ENCODE data around the gene TNNI3K.
A peak's percentile ranks its signal among the peaks of the same experiment; 100 is the strongest.
"Not testable (repeated sequence)": the region's sequence is repeated elsewhere in the genome, so short reads cannot be mapped to it uniquely, and the experiment has no call there.

TNNI3K gene, protein sequence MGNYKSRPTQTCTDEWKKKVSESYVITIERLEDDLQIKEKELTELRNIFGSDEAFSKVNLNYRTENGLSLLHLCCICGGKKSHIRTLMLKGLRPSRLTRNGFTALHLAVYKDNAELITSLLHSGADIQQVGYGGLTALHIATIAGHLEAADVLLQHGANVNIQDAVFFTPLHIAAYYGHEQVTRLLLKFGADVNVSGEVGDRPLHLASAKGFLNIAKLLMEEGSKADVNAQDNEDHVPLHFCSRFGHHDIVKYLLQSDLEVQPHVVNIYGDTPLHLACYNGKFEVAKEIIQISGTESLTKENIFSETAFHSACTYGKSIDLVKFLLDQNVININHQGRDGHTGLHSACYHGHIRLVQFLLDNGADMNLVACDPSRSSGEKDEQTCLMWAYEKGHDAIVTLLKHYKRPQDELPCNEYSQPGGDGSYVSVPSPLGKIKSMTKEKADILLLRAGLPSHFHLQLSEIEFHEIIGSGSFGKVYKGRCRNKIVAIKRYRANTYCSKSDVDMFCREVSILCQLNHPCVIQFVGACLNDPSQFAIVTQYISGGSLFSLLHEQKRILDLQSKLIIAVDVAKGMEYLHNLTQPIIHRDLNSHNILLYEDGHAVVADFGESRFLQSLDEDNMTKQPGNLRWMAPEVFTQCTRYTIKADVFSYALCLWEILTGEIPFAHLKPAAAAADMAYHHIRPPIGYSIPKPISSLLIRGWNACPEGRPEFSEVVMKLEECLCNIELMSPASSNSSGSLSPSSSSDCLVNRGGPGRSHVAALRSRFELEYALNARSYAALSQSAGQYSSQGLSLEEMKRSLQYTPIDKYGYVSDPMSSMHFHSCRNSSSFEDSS

GRCh38 chr1:74235153-74235552 lies at the start of gene TNNI3K:
TSS of gene TNNI3K (plus strand) at chr1:74235387. CDS start at chr1:74235452, 65 bp downstream.
- no peak for DNase-seq (ENCODE audit: low spot score)

DNA sequence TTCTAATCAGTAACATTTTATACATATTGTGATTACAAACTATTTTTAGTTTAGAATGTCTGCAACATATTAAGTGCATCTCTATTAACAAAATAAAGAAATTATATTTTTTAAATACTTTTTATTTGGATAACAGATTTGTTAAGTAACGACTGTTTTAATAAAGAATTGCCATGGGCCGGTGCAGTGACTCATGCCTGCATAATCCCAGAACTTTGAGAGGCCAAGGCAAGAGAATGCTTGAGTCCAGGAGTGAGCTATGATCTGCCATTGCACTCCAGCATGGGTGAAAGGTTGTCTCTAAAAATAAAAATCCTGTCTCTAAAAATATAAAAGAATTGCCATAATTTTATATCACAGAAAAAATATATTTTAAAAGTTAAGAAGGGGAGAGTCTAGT lies 41.3 kb upstream of the TNNI3K start:
- DNase-seq (ENCODE audit: low spot score) = no peak

GRCh38 chr1:74195339-74195738 lies 39.8 kb upstream of the TNNI3K start:
- no peak for DNase-seq (ENCODE audit: low spot score)

DNA sequence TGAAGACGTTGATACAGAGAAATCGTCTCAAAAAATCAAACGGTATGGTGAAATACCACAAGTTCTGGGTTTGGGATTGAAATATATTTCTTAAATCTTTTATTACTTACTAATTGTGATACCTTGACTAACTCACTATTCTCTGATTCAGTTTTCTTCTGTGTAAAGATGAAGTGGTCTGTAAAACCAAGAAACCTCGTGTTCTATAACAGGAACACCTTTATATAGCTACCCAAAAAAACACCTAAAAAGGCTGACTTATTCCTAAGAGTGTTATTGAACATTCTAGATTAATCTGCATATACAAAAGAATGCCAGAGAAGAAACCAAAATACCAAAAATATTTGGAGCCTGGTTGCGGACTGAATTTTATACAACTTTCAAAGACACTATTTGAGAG lies 37.9 kb upstream of the TNNI3K start:
- no peak for DNase-seq (ENCODE audit: low spot score)

- peak; percentile 96 for DNase-seq (ENCODE audit: low spot score)
These were observed 37.3 kb upstream of the TNNI3K start, which contains the start of the genes FPGT and LRRIQ3 for GRCh38 chr1:74197657-74198552. TSS of gene FPGT (plus strand) at chr1:74198242. CDS start at chr1:74198279, 37 bp downstream. TSS of gene LRRIQ3 (minus strand) at chr1:74198176. CDS start at chr1:74183684, 14,492 bp downstream.

DNA sequence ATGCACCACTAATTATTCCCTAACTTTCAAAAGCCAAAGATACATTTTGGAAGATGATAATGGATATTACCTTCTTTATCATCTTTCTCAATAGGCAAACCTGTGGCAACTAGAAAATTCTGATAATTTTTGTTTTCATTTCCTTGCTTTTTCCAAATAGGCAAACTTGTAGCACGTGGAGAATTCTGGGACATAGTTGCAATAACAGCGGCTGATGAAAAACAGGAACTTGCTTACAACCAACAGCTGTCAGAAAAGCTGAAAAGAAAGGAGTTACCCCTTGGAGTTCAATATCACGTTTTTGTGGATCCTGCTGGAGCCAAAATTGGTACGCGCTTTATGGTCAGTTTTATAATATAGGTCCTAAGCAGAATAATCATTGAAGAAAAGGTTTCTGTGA lies 35.7 kb upstream of the TNNI3K start:
- DNase-seq (ENCODE audit: low spot score) = no peak

GRCh38 chr1:74205266-74205665 lies 29.9 kb upstream of the TNNI3K start:
- DNase-seq (ENCODE audit: low spot score) = no peak

- no peak for DNase-seq (ENCODE audit: low spot score)
These were observed 20.0 kb upstream of the TNNI3K start for GRCh38 chr1:74215229-74215628.

GRCh38 chr1:74222701-74223100 lies 12.5 kb upstream of the TNNI3K start:
- DNase-seq (ENCODE audit: low spot score) = no peak

DNA sequence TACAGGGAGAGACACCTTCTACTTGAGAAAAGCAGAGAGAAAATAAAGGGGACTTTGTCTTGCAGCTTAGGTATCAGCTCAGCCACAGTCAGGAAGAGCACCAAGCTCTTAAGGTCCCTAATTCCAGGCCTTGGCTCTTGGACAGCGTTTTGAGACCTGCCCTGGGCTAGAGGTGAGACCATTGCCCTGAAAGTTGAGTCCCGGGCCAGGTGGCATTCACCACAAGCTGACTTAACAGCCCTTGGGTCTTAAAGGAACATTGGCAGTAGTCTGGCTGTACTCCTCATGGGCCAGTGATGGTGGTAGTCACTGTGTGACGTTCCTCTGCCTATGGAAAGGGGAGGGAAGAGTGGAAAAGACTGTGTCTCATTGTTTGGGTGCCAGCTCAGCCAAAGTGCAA lies 11.7 kb upstream of the TNNI3K start:
- no peak for DNase-seq (ENCODE audit: low spot score)

DNA sequence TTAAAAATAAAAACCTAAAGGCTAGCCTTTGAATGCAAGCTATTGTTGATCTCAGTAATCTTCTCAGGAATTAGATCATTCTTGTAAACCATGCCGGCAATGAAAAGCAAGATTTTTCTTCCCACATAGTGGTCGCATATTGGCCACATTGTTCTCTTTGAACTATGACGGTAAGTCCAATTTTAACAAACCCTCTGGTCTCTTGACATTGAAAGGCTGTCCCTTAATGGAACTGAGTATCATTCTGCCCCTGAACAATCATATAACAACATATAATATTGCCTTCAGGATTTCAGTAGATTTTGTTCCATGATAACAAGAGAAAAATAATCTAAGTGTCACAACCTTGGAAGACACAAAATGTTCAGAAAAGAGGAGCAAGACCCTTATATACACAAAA lies 1.3 kb downstream of the TNNI3K start:
- no peak for DNase-seq (ENCODE audit: low spot score)

DNA sequence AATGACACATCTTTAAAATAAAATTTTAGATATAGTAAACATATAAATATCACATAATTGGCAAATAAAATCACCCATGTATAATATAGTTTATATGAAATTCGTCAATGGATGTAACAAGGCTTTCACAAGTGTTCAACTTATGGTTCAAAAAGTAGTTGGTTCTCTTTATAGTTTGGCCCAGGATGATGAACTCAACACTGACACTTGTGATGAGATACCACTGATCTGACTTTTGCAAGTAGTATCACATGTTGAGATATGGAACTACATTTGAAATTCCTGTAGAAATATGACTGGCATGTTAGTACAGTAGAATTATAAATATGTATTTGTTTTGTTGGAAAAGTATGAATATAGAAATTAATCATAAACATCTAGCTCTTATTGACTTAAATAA lies 1.8 kb downstream of the TNNI3K start:
- DNase-seq (ENCODE audit: low spot score) = no peak

GRCh38 chr1:74237787-74238186 lies 2.6 kb downstream of the TNNI3K start:
- DNase-seq (ENCODE audit: low spot score) = no peak

DNA sequence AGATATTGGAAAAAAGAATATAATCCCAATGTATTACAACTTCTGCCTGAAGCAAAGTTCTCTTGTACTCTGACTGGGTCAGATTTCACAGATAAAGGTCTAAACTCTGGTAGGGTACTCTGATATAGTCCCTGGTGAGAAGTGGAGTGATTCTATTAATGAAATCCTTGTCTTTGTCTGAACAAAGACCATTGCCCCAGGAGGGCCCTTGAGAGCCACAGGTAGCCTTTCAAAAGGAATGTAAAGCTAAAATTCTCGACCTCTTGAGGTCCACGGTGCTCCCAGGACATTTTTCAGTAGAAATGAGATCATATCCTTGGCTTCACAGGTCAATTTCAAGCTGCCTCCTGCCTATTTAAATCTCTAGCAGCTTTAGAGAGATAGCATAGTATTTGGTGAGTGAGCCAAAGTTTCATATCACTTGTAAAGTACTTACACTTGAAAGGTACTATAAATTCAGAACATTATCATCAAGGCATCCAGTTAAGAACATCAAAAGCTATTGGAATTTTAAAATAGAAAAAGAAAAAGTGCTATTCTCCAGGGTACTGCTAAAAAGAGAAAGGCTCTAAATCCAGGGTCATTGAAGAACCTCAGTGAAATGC lies 10.1 kb downstream of the TNNI3K start:
- peak; percentile 58 for DNase-seq (ENCODE audit: low spot score)

DNA sequence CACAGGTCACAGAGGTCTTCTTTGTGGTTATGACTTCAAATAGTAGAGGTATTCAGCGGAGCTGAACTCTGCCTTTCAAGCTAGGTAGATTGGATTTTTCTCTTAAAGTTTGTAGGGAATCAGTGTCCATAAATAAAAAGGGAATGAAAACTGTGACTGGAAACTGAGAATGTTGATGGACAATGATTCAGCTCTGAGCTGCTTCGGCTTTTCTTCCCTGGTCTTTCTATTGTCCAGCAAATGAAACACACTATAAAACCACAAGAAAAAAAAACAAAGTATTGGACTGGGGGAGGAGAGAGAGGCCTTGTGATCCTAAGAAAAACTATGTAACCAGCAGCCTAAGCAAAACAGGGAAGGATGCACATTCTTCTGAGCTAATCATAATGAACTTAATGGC lies 11.1 kb downstream of the TNNI3K start:
- DNase-seq (ENCODE audit: low spot score) = no peak

DNA sequence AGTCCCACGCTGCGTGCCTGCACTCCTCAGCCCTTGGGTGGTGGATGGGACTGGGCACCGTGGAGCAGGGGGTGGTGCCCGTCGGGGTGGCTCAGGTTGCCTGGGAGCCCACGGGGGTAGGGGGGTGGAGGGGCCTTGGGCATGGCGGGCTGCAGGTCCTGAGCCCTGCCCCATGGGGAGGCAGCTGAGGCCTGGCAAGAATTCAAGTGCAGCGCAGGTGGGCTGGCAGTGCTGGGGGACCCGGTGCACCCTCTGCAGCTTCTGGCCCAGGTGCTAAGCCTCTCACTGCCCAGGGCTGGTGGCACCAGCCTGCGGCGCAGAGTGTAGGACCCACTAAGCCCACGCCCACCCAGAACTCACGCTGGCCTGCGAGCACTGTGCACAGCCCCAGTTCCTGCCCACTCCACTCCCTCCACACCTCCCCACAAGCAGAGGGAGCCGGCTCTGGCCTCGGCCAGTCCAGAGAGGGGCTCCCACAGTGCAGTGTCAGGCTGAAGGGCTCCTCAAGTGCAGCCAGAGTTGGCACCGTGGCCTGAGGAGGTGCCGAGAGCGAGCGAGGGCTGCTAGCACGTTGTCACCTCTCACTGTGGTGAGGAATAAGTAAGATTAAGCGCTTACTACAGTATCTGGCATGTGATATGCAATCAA lies 12.8 kb downstream of the TNNI3K start:
- no peak for DNase-seq (ENCODE audit: low spot score)

DNA sequence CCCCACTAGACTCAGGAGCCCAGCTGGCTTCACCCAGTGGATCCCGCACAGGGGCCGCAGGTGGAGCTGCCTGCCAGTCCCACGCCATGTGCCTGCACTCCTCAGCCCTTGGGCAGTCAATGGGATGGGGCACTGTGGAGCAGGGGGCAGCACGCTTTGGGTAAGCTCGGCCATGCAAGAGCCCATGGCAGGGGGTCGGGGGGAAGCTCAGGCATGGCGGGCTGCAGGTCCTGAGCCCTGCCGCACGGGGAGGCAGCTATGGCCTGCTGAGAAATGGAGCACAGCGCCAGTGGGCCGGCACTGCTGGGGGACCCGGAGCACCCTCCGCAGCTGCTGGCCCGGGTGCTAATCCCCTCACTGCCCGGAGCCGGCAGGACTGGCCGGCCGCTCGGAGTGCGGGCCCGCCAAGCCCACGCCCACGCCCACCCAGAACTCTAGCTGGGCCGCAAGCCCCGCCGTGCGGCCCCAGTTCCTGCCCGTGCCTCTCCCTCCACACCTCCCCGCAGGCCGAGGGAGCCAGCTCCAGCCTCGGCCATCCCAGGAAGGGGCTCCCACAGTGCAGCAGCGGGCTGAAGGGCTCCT lies 18.1 kb downstream of the TNNI3K start:
- DNase-seq (ENCODE audit: low spot score) = not testable (repeated sequence)

DNA sequence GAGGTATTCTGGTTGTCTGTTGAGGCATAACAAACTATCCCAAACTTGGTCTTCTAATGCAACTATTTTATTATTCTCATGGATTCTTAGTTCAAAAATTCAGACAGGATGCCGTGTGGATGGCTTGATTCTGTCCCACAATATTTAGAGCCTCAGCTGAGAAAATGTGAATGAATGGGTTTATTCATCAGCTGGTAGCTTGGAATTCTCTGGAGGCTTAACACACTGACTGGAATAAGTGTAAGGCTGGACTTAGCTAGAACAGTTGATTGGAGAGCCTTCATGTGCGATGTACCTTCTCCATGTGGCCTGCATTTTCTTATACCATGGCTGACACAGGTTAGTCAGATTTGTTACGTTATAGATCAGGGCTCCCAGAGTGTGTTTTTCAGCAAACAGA lies 30.8 kb downstream of the TNNI3K start:
- DNase-seq (ENCODE audit: low spot score) = no peak

DNA sequence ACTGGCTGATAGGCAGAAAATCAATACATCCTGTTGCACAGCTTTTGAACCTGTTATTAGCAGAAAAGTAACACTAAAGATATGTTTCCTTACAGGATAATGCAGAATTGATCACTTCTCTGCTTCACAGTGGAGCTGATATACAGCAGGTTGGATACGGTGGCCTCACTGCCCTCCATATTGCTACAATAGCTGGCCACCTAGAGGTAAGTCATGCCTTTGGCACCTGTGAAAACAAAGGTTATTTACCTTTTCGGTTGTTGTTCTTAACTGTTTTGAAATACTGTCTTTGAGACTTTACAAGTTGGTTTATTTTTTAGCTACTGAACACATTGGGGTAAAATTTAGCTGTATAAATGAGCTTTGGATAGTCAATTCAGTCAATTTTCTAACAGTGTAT lies 36.3 kb downstream of the TNNI3K start:
- DNase-seq (ENCODE audit: low spot score) = no peak

DNA sequence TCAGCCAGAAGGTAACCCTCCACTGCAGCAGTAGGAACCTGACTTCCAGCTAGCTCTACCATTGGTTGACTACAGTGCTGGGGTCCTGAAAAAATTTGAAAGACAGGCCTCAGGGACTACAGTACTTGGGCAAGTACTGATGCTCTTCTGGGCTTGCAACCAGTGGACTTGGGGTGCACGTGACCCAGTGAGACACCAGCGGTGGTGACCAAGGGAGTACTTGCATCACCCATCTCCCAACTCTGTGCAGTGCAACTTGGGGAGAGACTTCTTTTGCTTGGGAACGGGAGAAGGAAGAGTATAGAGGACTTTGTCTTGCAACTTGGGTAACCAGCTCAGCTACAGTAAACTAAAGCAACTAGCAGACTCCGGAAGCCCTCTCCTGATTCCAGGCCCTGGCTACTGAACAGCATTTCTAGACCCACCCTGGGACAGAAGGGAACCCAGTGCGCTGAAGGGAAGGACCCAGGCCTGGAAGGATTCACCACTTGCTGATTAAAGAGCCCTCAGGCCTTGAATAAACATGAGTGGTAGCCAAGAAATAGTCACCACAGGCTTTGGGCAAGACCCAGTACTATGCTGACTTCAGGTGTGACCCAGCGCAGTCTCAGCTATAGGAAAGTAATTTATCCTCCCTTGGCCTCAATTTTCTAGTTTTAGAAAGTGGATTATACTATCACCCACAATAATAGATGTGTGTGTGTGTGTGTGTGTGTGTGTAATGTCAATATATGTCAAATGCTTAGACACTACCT lies 45.6 kb downstream of the TNNI3K start:
- DNase-seq (ENCODE audit: low spot score) = no peak

Measured in iPS-NIHi11 (cell line).